Stomach (tissue), 4 donors: Measurements from ENCODE around the gene RTN4RL1.

ENCODE experiments used
- CTCF ChIP-seq, 7 experiments: fragments of 450-650 bp in 4 of 7; fragments of 200-600 bp in 3 of 7; sonication (generic) in 3 of 7; IDR thresholded peaks; one replicate each; pipeline ENCODE4 v1.5.1; 2016 to 2019; ENCODE audit warnings: antibody characterized with exemption in 7 of 7, control low read depth in 2 of 7, mild to moderate bottlenecking in 1 of 7
- POLR2A ChIP-seq, 4 donors: fragments of 450-650 bp; IDR thresholded peaks; one replicate each; pipeline ENCODE4 v1.6.1; 2016; ENCODE audit warnings: antibody characterized with exemption in 4 of 4, control low read depth in 2 of 4, mild to moderate bottlenecking in 1 of 4, moderate library complexity in 1 of 4
- POLR2AphosphoS5 ChIP-seq, 3 donors: sonication (generic); formaldehyde crosslinking; IDR thresholded peaks; one replicate each; pipeline ENCODE4 v1.6.1; 2016; ENCODE audit warnings: antibody characterized with exemption in 3 of 3

GRCh38 chr17:1913702-1914101 is 111.4 kb downstream of the RTN4RL1 start:
- no peak for TF ChIP-seq CTCF (IDR thresholded peaks at IDR 0.05)
- TF ChIP-seq POLR2A (IDR thresholded peaks at IDR 0.05), result no peak
- no peak for TF ChIP-seq POLR2AphosphoS5 (IDR thresholded peaks at IDR 0.05)
